ENCODE data around the gene REL.
"Not testable (repeated sequence)": the region's sequence is repeated elsewhere in the genome, so short reads cannot be mapped to it uniquely, and the experiment has no call there.

Gene REL

DNA sequence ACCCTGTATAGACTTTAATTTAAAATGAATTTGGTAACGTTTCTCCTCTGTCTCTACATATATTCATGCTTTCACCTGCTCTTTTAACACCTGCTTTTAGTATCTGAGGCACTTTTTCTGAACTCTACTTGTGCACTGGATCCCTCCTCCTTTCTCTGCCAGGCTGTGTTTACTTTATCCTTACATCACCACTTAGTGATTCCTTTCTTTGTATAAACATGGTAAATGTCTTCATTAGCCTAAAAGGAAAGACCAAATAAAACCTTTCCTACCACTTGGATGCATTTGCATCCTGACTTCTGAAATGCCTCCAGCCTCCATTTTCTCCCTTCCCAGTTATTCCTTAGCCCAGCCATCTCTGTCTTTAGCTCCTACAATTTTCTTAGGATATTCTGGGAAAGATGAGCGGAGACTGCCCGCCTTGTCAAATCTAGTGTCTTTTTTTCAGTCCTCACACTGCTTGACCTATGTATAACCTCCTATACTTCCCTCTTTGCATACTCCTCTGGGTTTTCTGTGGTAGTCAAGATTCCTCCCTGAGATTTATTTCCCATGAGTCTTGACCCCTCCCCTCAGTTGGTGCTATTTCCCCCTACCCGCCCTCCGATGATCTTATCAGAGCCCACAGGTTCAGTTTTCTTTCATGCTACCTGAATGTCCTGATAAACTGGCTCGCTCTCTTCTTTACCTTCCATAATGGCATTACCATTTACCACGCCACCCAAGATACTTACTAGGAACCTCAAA, 44.8 kb downstream of the REL start:
- peak; percentile 30 for DNase-seq (ENCODE audit: low spot score)

DNA sequence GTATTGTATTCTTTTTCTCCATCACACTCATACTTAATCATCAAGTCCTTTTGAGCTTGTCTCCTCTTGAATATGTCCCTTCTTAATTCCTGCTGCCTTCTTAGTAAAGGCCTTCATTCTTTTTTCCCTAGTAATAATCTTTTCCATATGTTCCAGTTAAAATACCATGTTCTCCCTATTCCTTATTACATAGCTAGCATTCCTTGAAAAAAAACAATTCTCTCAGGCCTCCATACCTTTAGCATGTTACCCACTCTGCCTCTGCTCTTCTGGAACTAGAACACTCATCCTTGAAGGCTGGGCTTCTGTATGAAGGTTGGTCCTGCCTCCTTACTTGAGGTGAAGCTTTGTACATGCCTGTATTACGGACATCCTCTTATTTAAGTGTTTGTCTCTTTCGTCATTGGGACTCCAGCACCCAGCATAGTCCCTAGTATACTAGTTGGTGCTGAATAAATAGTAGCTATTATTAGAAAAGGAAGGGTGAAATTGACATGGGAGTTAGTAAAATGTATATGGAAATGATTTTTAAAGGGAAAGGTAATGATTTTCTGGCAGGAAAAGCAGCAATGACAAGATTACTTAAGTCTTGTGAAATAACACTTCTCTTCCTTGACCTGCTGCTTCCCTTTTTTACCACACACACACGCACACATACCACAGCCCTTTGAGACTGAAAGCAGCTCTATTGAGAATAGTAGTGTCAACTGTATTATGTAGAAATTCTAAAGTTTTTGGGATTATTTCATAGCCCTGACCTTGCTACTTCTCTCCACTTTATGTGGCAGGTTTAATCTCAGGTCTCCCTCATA, 45.6 kb downstream of the REL start:
- DNase-seq (ENCODE audit: low spot score) = no peak

DNA sequence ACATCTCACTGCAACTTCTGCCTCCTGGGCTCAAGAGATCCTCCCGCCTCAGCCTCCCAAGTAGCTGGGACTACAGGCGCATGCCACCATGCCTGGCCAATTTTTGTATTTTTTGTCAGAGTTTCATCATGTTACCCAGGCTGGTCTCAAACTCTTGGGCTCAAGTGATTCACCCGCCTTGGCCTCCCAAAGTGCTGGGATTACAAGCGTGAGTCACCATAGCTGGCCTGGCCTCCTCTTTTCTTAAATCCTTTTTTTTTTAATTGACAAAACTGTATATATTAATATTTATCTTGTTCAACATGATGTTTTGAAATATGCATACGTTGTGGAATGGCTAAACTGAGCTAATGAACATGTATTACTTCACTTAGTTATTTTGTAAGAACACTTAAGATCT, 50.7 kb downstream of the REL start:
- not testable (repeated sequence) for DNase-seq (ENCODE audit: low spot score)

DNA sequence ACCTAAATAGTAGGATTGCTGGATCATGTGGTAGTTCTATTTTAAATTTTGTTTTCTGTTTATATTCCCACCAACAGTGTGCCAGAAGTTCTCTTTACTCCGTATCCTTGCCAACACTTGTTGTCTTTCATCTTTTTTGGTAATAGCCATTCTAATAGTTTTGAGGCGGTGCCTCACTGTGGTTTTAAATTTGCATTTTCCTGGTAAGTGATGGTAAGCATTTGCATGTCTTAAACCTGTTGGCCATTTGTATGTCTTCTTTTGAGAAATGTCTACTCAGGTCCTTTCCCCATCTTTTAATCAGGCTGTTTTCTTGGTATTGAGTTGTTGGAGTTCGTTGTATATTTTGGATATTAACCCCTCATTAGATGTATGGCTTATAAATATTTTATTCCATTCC, 51.6 kb downstream of the REL start:
- no peak for DNase-seq (ENCODE audit: low spot score)

DNA sequence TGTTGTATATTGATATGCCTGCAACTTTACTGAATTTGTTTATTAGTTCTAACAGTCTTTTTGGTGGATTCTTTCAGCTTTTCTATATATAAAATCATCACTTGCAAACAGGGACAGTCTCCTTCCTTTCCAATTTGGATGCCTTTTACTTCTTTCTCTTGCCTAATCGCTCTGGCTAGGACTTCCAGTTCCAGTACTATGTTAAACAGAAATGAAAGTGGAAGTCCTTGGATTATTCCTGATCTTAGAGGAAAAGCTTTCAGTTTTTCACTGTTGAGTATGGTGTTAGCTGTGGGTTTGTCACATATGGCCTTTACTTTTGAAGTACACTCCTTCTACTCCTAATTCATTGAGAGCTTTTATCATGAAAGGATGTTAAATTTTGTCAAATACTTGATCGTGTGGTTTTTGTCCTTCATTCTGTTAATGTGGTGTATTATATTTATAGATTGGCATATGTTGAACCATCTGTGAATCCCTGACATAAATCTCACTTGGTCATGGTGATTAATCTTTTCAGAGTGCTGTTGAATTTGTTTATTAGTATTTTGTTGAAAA, 52.9 kb downstream of the REL start:
- no peak for DNase-seq (ENCODE audit: low spot score)

DNA sequence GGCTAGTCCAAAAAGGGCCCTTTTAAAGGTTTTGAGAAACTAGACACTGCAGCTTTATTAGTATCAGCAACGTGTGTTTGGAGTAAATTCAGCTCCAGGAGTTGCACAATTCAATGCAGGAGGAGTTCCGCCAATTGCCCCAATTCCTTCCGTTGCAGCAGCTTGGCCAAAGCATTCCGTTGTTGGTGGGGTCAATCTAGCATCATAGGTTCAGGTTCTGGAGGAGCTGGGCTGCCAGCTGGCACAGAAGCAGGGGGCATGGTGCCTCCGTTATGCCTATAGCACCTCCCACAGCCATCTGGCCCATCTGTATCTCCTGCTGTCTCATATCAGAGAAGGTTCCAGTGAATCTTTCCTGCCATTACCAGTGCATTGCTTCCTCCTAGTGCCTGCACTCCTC, 55.4 kb downstream of the REL start:
- DNase-seq (ENCODE audit: low spot score) = no peak

DNA sequence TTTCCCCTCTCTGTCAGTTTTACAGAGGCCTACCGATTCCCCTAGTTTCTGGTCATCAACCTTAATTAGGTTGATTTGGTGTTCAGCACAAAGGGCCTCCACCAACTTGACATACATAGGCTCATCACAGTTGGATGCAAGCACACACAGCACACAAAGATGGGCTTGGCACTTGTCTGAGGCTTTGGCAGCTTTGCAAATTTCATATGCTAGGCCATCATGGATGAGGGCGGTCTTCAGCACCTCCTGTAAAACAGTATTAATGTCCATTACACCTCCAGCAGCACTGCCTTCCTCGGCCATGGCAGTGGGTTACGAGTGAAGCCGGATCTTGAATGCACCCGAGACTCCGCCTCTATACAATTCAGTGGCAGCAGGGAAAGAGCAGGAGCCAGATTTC, 56.9 kb downstream of the REL start:
- no peak for DNase-seq (ENCODE audit: low spot score)

DNA sequence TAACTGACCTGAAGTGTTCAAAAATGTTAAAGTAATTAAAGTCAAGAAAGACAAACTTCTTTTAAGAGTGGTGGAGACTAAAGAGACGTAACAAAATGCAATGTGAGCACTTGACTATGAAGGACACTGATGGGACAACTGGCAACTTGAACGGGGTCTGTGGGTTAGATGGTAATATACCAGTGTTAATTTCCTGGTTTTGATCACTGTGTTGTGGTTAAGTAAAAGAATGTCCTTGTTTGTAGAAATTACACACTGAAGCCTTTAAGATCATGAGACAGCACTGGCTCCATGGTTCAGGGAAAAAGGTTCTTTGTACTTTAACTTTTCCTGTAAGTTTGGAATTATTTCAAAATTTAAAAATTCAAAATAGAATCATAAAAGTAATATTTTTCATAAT, 58.2 kb downstream of the REL start:
- DNase-seq (ENCODE audit: low spot score) = no peak

DNA sequence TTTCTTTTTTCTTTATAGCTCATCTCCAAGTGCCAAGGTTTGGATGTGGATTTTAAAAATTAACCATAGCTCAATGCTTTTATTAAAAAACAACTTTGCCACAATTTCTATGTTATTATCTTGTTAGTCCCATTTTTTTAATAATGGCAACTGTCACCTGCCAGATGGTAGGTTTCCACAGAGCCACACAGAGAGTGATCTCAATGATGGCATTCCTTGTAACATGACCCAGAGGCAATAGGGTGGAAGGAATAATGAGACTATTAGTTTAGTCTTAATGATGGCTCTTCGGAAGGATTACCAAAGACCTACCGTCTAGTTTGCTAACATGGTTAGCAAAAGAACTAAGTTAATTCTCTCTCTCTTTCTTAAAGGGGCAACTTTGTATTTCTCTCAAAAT, 64.0 kb downstream of the REL start:
- DNase-seq (ENCODE audit: low spot score) = no peak

DNA sequence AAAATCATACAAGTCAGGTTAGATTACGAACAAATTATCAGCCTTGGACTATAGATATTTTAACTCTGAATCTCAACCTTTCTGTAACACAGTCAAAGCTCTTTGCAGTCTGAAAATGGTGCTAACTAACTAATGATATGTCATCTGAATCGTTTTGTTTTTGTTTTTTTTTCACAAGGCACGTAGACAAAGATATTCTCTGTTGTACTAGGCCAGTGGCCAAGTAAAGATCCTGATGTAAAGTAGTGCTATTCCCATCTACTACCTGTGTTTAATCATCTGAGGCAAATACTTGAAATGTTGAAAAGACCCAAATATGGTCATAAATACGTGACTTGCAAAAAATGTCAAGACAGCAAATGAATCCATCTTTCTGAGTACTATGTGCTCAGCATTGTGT, 65.7 kb downstream of the REL start:
- no peak for DNase-seq (ENCODE audit: low spot score)

DNA sequence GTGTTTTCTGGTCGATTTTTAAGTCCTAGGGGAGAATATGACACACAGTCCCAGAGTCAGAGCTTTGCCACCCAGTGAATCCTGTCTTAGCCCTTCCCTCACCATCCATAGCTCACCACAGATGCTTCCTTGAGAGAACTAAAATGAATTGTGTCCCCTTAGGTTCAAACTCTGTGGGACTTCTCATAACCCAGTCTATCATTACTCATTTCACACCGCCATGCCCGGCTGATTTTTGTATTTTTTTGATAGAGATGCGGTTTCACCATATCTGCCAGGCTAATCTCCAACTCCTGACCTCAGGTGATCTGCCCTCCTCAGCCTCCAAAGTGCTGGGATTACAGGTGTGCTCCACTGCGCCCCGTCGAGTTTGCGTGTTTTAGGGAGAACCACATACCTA, 66.8 kb downstream of the REL start:
- DNase-seq (ENCODE audit: low spot score) = no peak

DNA sequence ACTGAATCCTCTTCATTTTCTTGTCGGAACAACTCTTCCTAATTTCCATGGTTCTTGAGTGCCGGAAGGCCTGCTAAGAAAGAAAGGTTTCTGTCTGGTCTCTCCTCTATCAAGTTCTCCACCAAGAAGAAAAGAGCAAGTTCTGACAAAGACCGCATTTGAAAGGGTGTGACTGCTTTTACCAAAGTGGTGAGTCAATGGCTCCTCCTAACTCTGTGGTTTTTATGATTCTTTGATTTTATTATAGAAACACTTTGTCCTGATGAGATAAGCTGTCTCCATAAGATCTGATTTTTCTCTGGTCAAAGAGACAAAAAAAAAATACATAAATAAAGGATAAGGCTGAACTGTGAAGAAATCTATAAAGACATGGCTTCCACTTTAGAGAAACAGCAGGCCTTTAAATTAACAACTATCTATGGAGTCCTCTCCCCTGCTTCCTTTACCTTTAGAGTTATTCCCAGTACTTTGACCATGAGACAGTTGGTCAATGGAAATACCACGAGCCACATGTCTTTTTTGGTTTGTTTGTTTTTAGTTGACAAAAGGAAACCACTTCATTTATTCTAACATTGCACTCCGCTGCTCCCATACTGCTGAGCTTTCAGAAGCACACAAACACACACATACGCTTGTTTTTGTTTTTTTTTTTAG, 67.7 kb downstream of the REL start:
- no peak for DNase-seq (ENCODE audit: low spot score)

DNA sequence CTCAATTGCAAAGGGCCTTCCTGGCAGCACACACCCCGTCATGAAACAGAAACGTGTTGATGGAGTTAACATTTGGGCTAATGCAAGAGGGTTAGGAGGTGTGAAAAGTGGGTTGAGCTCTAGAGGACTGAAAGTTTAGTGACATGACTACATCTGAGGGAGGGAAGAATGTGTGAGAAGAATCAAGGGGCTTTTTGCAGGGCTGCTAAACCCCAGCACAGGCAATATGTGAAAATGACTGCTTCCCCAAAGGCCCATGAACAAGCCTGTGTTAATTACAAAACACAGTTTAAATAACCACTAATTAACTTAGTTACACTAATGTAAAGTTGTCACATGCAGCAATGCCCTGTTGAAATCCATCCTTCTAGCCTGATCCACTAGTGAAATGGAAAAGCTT, 72.8 kb downstream of the REL start:
- no peak for DNase-seq (ENCODE audit: low spot score)

DNA sequence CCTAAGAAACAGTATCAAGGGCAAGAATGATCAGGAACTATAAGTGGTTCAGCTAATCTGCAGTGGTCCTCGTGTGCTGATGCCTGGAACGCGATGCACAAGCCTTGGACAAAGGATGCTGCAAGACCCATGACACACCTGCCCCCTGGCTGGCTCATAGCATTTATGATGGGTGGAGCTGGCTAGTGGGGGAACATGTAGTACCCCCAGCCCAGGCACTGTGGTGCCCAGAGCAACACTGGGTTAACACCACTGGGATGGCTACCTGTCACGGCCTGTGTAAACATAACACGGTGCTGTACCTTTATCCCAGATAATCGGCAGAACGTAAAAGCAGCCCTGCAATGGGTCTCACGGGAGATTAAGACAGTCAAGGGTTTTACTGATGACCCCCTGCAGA, 75.8 kb downstream of the REL start:
- DNase-seq (ENCODE audit: low spot score) = no peak

DNA sequence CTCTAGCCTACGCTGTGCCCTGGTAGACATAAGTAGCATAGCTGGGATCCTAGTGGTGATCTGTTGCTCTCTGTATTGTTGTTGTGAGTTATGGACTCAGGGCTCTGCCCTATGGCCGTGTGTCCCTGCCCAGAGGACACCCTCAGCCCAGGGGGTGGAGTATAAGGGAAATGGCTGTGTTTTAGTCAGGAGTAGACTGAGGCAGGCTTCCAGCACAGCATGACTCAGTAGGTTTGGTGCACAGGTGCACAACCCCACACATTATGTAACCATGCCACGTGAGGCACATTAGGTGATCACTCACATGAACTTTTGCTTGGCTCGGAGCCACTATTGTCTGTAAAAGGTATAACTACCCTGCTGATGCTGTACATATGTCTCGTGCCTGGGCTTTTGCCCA, 76.3 kb downstream of the REL start:
- DNase-seq (ENCODE audit: low spot score) = no peak

DNA sequence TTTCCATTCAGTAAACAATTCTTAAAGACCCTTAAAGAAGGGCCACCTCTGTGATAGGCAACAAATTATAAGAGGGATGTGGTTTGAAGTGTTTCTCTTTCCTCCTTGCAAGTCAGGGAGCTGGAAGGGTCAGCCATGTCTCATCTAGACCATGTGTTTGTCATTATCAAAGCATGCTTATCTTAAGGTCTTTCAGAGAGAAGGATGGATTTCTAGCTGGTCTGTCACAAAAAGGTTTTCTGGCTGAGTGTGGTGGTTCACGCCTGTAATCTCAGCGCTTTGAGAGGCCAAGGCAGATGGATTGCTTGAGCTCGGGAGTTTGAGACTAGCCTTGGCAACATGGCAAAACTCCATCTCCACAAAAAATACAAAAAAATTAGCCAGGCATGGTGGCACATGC, 77.0 kb downstream of the REL start:
- peak; percentile 12 for DNase-seq (ENCODE audit: low spot score)

DNA sequence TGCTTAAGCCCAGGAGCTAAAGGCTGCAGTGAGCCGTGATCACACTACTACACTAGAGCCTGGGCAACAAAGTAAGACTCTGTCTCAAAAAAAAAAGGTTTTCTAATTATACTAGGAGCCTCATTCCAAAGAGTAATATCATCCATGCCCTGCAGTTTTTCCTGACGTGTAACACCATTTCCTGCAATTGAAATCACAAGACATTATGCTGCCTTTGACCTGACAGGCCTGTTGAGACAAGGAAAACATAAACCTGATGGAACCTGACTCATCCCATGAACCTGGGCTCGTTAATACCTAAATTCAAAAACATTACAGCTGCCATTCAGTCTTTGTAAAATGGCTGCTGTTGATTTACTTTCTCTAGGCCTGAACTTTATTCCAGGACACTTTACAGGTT, 77.4 kb downstream of the REL start:
- DNase-seq (ENCODE audit: low spot score) = peak; percentile 15

DNA sequence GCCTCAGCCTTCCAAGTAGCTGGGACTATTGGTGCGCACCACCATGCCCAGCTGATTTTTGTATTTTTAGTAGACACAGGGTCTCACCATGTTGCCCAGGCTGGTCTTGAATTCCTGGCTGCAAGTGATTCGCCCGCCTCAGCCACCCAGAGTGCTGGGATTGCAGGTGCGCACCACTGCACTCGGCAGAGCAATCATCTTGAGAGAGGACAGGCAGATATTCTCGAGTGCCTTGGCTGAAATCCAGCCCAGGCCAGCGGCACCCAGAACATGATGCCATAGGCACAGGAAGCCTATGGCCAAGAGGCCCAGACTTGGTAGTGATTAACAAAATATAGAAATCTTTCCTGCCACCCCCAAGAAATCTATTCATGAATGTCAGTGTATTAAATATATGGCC, 78.1 kb downstream of the REL start:
- DNase-seq (ENCODE audit: low spot score) = no peak

DNA sequence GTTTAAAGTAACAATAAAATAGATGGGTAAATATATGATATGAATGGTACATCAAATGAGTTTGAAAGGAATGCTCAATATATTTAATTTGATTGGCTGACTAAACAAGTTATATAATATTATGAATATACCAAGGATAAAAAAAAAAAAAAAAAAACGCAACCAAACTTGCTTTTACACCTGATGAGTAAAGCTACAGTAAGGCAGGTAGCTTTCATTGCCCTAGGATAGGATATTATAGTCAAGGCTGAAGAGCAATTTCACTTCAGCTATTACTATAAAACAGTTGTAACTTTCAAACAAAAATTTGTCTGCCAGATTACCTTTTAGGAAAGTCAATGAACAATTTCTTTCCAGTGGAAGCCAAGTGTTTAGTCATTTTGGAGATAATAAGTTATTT, 79.3 kb downstream of the REL start:
- no peak for DNase-seq (ENCODE audit: low spot score)

DNA sequence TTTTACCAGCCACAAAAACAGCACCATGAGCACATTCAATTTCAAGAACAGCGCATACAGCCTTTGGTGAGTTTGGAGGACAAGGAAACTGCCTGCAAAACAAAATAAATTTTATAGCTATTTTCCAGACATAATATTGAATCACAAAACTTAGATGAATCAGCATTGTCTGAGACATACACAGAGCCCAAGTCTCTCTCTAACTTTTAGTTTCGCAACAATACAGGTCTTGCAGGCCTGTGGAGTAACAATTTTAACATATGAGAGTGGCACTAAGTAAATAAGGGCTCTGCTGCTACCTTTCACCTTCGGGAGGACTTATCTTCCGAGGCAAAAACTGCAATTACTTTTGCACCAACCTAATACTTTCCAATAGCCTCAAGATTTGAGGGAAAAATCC, 80.1 kb downstream of the REL start:
- DNase-seq (ENCODE audit: low spot score) = peak; percentile 25

DNA sequence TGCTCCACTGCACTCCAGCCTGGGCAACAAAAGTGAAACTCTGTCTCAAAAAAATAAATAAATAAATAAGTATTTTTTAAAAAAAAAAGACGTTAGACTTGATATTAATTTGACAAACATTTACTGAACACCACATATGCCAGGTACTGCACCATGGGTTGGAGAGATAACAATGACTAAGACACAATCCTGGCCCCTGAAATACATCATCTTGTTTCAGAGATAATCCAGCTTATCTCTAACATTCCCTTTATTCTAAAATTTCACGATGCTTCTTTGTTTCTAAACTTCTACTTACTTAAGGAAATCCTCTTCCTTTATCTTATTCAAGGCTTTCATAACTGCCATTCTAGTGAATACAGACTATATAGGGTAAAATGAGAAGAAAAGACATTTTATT, 81.2 kb downstream of the REL start:
- no peak for DNase-seq (ENCODE audit: low spot score)

DNA sequence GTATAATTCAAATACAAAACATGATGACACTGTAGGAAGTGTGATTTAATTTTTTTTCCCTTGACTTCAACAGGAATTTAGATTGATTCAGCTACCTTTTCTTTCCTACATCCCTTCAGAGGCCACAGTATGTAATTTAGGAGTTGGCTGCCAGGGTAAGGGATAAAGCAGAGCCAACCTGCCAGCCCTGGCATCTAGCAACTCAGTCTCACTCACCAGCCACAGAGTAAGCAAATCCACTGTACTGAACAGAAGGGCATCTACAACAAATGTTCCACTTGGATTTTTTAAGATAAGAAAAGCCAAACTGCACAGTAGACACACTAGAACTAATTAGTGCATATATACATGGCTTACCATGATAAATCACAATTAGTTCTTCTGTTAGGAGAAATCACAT, 81.8 kb downstream of the REL start:
- no peak for DNase-seq (ENCODE audit: low spot score)
